WTC11 (cell line): Measurements from ENCODE around the gene GNAL. TPM values are rescaled to one million over a fixed set of nuclear protein-coding genes. Genes with fewer than 3 reads are reported as not detected.
"Not testable (repeated sequence)": the region's sequence is repeated elsewhere in the genome, so short reads cannot be mapped to it uniquely, and the experiment has no call there.

Experiments used
- ATAC-seq: fragments of 200-7000 bp; cut with Tn5 transposase; 2 replicates; pipeline ENCODE4 v1.10.0; 2021; ENCODE audit warnings: mild to moderate bottlenecking, moderate library complexity
- CTCF ChIA-PET: fragments of 300-600 bp; sonication (Branson Sonifier 250); formaldehyde crosslinking; loops from one replicate; lab custom pipeline; 2021; ENCODE audit warnings: antibody characterized with exemption; lab: Charles Lee
- POLR2A ChIA-PET: fragments of 350-600 bp; sonication (Branson Sonifier 250); formaldehyde crosslinking; loops from one replicate; lab custom pipeline; 2021; ENCODE audit warnings: antibody characterized with exemption; lab: Charles Lee
- DNase-seq: peaks from one replicate; pipeline ENCODE4 v3.0.0; 2021; ENCODE audit warnings: low spot score
- H3K27ac Mint-ChIP-seq: 2 replicates; pipeline ENCODE4 v1.8.0; 2021; ENCODE audit warnings: mixed read lengths
- H3K27me3 Mint-ChIP-seq: 2 replicates; pipeline ENCODE4 v1.8.0; 2021; ENCODE audit warnings: low read depth, mild to moderate bottlenecking, moderate library complexity, mixed read lengths
- H3K36me3 Mint-ChIP-seq: 2 replicates; pipeline ENCODE4 v1.8.0; 2021; ENCODE audit warnings: mixed read lengths
- H3K4me1 Mint-ChIP-seq: 2 replicates; pipeline ENCODE4 v1.8.0; 2022; ENCODE audit warnings: mixed read lengths
- H3K4me3 Mint-ChIP-seq: 2 replicates; pipeline ENCODE4 v1.8.0; 2021; ENCODE audit warnings: mild to moderate bottlenecking, moderate library complexity, mixed read lengths
- H3K9me3 Mint-ChIP-seq: 2 replicates; pipeline ENCODE4 v1.8.0; 2021; ENCODE audit warnings: mixed read lengths
- CREM ChIP-seq: sonication (generic); formaldehyde crosslinking; IDR thresholded peaks from 2 replicates; pipeline ENCODE4 v1.8.1; 2022; ENCODE audit warnings: mild to moderate bottlenecking, missing genetic modification reagents, moderate library complexity
- FOXP1 ChIP-seq: sonication (generic); formaldehyde crosslinking; IDR thresholded peaks from 2 replicates; pipeline ENCODE4 v1.8.0; 2022; ENCODE audit warnings: missing genetic modification reagents, mild to moderate bottlenecking, moderate library complexity, borderline replicate concordance
- HMGA2 ChIP-seq: fragments of 250-450 bp; sonication (Bioruptor Pico); IDR thresholded peaks from 2 replicates; pipeline ENCODE4 v1.4.0; 2021; ENCODE audit warnings: mild to moderate bottlenecking, moderate library complexity
- IRF1 ChIP-seq: sonication (generic); formaldehyde crosslinking; IDR thresholded peaks from 2 replicates; pipeline ENCODE4 v1.8.0; 2023; ENCODE audit warnings: missing genetic modification reagents
- JAZF1 ChIP-seq: fragments of 250-450 bp; sonication (Bioruptor Pico); IDR thresholded peaks from 2 replicates; pipeline ENCODE4 v1.9.0; 2021; ENCODE audit warnings: moderate library complexity, mild to moderate bottlenecking, inconsistent platforms
- JUN ChIP-seq: sonication (generic); formaldehyde crosslinking; IDR thresholded peaks from 2 replicates; pipeline ENCODE4 v1.8.0; 2023; ENCODE audit warnings: mild to moderate bottlenecking, missing genetic modification reagents
- NFATC4 ChIP-seq: fragments of 250-450 bp; sonication (Bioruptor Pico); IDR thresholded peaks from 2 replicates; pipeline ENCODE4 v1.9.0; 2021; ENCODE audit warnings: mild to moderate bottlenecking
- NFE2L1 ChIP-seq: sonication (generic); formaldehyde crosslinking; IDR thresholded peaks from 2 replicates; pipeline ENCODE4 v1.8.1; 2023; ENCODE audit warnings: missing genetic modification reagents
- NR1H2 ChIP-seq: sonication (generic); formaldehyde crosslinking; IDR thresholded peaks from 2 replicates; pipeline ENCODE4 v1.9.0; 2021; ENCODE audit warnings: mild to moderate bottlenecking, moderate library complexity, missing genetic modification reagents
- PRRX2 ChIP-seq: fragments of 250-450 bp; sonication (Bioruptor Pico); IDR thresholded peaks from 2 replicates; pipeline ENCODE4 v1.8.0; 2021; ENCODE audit warnings: mild to moderate bottlenecking
- TEAD1 ChIP-seq: sonication (generic); formaldehyde crosslinking; IDR thresholded peaks from 2 replicates; pipeline ENCODE4 v1.8.0; 2022; ENCODE audit warnings: mild to moderate bottlenecking, missing genetic modification reagents
- TEAD4 ChIP-seq: sonication (generic); formaldehyde crosslinking; IDR thresholded peaks from 2 replicates; pipeline ENCODE4 v1.8.0; 2022; ENCODE audit warnings: mild to moderate bottlenecking, missing genetic modification reagents
- ZNF121 ChIP-seq: sonication (generic); formaldehyde crosslinking; IDR thresholded peaks from 2 replicates; pipeline ENCODE4 v1.8.0; 2023; ENCODE audit warnings: missing genetic modification reagents
- ZNF423 ChIP-seq: fragments of 250-450 bp; sonication (Bioruptor Pico); IDR thresholded peaks from 2 replicates; pipeline ENCODE4 v2.1.2; 2022; ENCODE audit warnings: mild to moderate bottlenecking, moderate library complexity
- ZNF512 ChIP-seq: sonication (generic); formaldehyde crosslinking; IDR thresholded peaks from 2 replicates; pipeline ENCODE4 v1.8.1; 2022; ENCODE audit warnings: missing genetic modification reagents, borderline replicate concordance
- ZNF532 ChIP-seq: fragments of 250-450 bp; sonication (Bioruptor Pico); IDR thresholded peaks from 2 replicates; pipeline ENCODE4 v1.9.0; 2021; ENCODE audit warnings: mild to moderate bottlenecking, borderline replicate concordance
- total RNA-seq: library from RNA; stranded (reverse); gene quantifications from 3 replicates; pipeline ENCODE4 v1.2.3, GENCODE V29; 2021
- TF ChIP-seq, protein P1 (sequence below): sonication (generic); formaldehyde crosslinking; IDR thresholded peaks from 2 replicates; pipeline ENCODE4 v1.8.1; 2023; ENCODE audit warnings: mild to moderate bottlenecking, moderate library complexity, missing genetic modification reagents
- TF ChIP-seq, protein P2 (sequence below): sonication (generic); formaldehyde crosslinking; IDR thresholded peaks from 2 replicates; pipeline ENCODE4 v1.8.1; 2022; ENCODE audit warnings: mild to moderate bottlenecking, moderate library complexity, missing genetic modification reagents
- TF ChIP-seq, protein P3 (sequence below): fragments of 200-600 bp; IDR thresholded peaks from 2 replicates; pipeline ENCODE4 v1.8.0; 2022; ENCODE audit warnings: antibody characterized with exemption
- TF ChIP-seq, protein P4 (sequence below): sonication (generic); formaldehyde crosslinking; IDR thresholded peaks from 2 replicates; pipeline ENCODE4 v1.8.0; 2022; ENCODE audit warnings: mild to moderate bottlenecking, missing genetic modification reagents

The GNAL gene
- total RNA-seq, 1 experiment from 2014 or later, result 22.3 TPM

- TF ChIP-seq ZNF532 (CRISPR knock-in tag) (no peak), IRF1 (CRISPR knock-in tag) (no peak), PRRX2 (CRISPR knock-in tag) (no peak), TEAD4 (CRISPR knock-in tag) (no peak), NFATC4 (CRISPR knock-in tag) (no peak), JAZF1 (CRISPR knock-in tag) (no peak), HMGA2 (CRISPR knock-in tag) (no peak)
- TF ChIP-seq, protein P1, sequence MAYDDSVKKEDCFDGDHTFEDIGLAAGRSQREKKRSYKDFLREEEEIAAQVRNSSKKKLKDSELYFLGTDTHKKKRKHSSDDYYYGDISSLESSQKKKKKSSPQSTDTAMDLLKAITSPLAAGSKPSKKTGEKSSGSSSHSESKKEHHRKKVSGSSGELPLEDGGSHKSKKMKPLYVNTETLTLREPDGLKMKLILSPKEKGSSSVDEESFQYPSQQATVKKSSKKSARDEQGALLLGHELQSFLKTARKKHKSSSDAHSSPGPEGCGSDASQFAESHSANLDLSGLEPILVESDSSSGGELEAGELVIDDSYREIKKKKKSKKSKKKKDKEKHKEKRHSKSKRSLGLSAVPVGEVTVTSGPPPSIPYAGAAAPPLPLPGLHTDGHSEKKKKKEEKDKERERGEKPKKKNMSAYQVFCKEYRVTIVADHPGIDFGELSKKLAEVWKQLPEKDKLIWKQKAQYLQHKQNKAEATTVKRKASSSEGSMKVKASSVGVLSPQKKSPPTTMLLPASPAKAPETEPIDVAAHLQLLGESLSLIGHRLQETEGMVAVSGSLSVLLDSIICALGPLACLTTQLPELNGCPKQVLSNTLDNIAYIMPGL (CRISPR knock-in tag), result no peak
Measured at GRCh38 chr18:11889284-11889683, 200.2 kb downstream of the GNAL start (continued).

- H3K4me3 Mint-ChIP-seq, result no peak overlapping the region
- no peaks in the 10 kb centered on the region for H3K4me1 Mint-ChIP-seq
- ChIA-PET POLR2A (no interaction called here), CTCF (no interaction called here)
- H3K27ac Mint-ChIP-seq, result no peak overlapping the region
- no peaks in the 10 kb centered on the region for H3K9me3 Mint-ChIP-seq
- peaks cover 49% of the 10 kb centered on the region for H3K36me3 Mint-ChIP-seq
- H3K27me3 Mint-ChIP-seq, result no peaks in the 10 kb centered on the region
- DNase-seq (no peak), ATAC-seq (no peak)
- no peak for TF ChIP-seq TEAD1 (CRISPR knock-in tag)
Measured at GRCh38 chr18:11891737-11892136, 202.7 kb downstream of the GNAL start.

DNA sequence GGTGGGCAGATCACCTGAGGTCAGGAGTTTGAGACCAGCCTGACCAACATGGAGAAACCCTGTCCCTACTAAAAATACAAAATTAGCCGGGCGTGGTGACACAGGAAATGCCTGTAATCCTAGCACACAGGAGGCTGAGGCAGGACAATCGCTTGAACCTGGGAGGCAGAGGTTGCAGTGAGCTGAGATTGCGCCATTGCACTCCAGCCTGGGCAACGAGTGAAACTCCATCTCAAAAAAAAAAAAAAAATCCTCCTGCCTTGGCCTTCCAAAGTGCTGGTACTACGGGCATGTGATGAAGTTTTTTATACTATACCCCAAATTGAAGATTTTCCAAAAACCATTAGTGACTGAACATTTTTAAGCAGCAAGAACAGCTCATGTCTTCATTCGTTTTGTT is 203.4 kb downstream of the GNAL start:
- ATAC-seq, H3K27ac Mint-ChIP-seq, H3K4me1 Mint-ChIP-seq, H3K9me3 Mint-ChIP-seq, H3K27me3 Mint-ChIP-seq, CTCF ChIA-PET, H3K4me3 Mint-ChIP-seq, POLR2A ChIA-PET, DNase-seq: not testable (repeated sequence)
- peaks cover 50% of the 10 kb centered on the region for H3K36me3 Mint-ChIP-seq

DNA sequence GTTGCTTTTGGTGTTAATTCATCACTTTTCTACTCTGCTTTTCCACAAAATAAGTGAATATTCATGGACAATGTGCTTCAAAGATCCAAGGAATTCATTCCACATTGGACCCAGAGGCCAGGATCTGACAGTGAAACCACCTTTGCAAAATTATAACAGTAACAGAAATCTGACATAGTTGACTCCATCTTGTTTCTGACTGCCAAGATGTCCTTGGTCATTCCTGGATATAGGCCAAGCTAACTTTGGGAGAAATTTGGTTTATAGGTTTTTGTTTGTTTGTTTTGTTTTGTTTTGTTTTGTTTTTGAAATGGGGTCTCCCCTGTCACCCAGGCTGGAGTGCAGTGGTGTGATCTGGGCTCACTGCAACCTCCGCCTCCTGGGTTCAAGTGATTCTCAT is 208.7 kb downstream of the GNAL start:
- H3K9me3 Mint-ChIP-seq, result no peaks in the 10 kb centered on the region
- no peak overlapping the region for H3K27ac Mint-ChIP-seq
- peaks cover 40% of the 10 kb centered on the region for H3K36me3 Mint-ChIP-seq
- POLR2A ChIA-PET, result no interaction called here
- no peak for ATAC-seq
- DNase-seq, result no peak
- CTCF ChIA-PET, result interaction anchor here (1.2 kb wide), 1 partner anchor 242 kb away, joined by 3 read pairs; no protein-coding TSS in a partner anchor
- no peak overlapping the region for H3K4me3 Mint-ChIP-seq
- H3K27me3 Mint-ChIP-seq, result no peaks in the 10 kb centered on the region
- TF ChIP-seq FOXP1 (CRISPR knock-in tag) (no peak), JUN (CRISPR knock-in tag) (no peak), ZNF423 (CRISPR knock-in tag) (no peak), ZNF512 (no peak), CREM (CRISPR knock-in tag) (no peak), NR1H2 (CRISPR knock-in tag) (no peak), ZNF121 (CRISPR knock-in tag) (no peak), NFE2L1 (CRISPR knock-in tag) (no peak)
- TF ChIP-seq, protein P2, sequence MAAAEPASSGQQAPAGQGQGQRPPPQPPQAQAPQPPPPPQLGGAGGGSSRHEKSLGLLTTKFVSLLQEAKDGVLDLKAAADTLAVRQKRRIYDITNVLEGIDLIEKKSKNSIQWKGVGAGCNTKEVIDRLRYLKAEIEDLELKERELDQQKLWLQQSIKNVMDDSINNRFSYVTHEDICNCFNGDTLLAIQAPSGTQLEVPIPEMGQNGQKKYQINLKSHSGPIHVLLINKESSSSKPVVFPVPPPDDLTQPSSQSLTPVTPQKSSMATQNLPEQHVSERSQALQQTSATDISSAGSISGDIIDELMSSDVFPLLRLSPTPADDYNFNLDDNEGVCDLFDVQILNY (CRISPR knock-in tag), result no peak
- TF ChIP-seq, protein P3, sequence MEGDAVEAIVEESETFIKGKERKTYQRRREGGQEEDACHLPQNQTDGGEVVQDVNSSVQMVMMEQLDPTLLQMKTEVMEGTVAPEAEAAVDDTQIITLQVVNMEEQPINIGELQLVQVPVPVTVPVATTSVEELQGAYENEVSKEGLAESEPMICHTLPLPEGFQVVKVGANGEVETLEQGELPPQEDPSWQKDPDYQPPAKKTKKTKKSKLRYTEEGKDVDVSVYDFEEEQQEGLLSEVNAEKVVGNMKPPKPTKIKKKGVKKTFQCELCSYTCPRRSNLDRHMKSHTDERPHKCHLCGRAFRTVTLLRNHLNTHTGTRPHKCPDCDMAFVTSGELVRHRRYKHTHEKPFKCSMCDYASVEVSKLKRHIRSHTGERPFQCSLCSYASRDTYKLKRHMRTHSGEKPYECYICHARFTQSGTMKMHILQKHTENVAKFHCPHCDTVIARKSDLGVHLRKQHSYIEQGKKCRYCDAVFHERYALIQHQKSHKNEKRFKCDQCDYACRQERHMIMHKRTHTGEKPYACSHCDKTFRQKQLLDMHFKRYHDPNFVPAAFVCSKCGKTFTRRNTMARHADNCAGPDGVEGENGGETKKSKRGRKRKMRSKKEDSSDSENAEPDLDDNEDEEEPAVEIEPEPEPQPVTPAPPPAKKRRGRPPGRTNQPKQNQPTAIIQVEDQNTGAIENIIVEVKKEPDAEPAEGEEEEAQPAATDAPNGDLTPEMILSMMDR, result no peak
- TF ChIP-seq, protein P4, sequence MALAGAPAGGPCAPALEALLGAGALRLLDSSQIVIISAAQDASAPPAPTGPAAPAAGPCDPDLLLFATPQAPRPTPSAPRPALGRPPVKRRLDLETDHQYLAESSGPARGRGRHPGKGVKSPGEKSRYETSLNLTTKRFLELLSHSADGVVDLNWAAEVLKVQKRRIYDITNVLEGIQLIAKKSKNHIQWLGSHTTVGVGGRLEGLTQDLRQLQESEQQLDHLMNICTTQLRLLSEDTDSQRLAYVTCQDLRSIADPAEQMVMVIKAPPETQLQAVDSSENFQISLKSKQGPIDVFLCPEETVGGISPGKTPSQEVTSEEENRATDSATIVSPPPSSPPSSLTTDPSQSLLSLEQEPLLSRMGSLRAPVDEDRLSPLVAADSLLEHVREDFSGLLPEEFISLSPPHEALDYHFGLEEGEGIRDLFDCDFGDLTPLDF (CRISPR knock-in tag), result no peak
- peaks cover 11% of the 10 kb centered on the region for H3K4me1 Mint-ChIP-seq
